ENCODE measurements around the gene MON1A.
"Not testable (repeated sequence)": the region's sequence is repeated elsewhere in the genome, so short reads cannot be mapped to it uniquely, and the experiment has no call there.

Gene MON1A

GRCh38 chr3:49917806-49918590 lies 11.6 kb downstream of the MON1A start:
- not testable (repeated sequence) for DNase-seq

GRCh38 chr3:49916686-49917085 lies 12.9 kb downstream of the MON1A start:
- DNase-seq: peak; percentile 11

- no peak for DNase-seq
Measured at GRCh38 chr3:49914906-49915305, 14.7 kb downstream of the MON1A start.

GRCh38 chr3:49912881-49913281 lies 16.7 kb downstream of the MON1A start:
- no peak for DNase-seq

- no peak for DNase-seq
Measured at GRCh38 chr3:49911611-49912010, 18.0 kb downstream of the MON1A start.

- DNase-seq: no peak
Measured at GRCh38 chr3:49911124-49911420, 18.5 kb downstream of the MON1A start.

GRCh38 chr3:49910409-49911123 lies 19.0 kb downstream of the MON1A start:
- no peak for DNase-seq

- no peak for DNase-seq
Measured at GRCh38 chr3:49908373-49909199, 21.0 kb downstream of the MON1A start.

GRCh38 chr3:49906073-49906743 lies 23.4 kb downstream of the MON1A start:
- peak; percentile 41 for DNase-seq

- DNase-seq: not testable (repeated sequence)
Measured at GRCh38 chr3:49904448-49904847, 25.2 kb downstream of the MON1A start.

GRCh38 chr3:49903451-49904424 lies 25.9 kb downstream of the MON1A start, which contains the start of gene MST1R:
Gene MST1R, minus strand, starts transcription at chr3:49903873. Its CDS starts 264 bp downstream, at chr3:49903609.
- DNase-seq: peak; percentile 22

- no peak for DNase-seq
Measured at GRCh38 chr3:49902511-49903345, 26.9 kb downstream of the MON1A start.

- no peak for DNase-seq
Measured at GRCh38 chr3:49901366-49902339, 28.0 kb downstream of the MON1A start.

GRCh38 chr3:49900491-49901153 lies 29.0 kb downstream of the MON1A start:
- DNase-seq: peak; percentile 23

GRCh38 chr3:49899815-49900214 lies 29.8 kb downstream of the MON1A start:
- DNase-seq: peak; percentile 7

- DNase-seq: no peak
Measured at GRCh38 chr3:49898991-49899390, 30.6 kb downstream of the MON1A start.

- no peak for DNase-seq
Measured at GRCh38 chr3:49896345-49896744, 33.3 kb downstream of the MON1A start.

GRCh38 chr3:49895791-49896190 lies 33.8 kb downstream of the MON1A start:
- no peak for DNase-seq

- no peak for DNase-seq
Measured at GRCh38 chr3:49889296-49889695, 40.3 kb downstream of the MON1A start.
